D721Med (cell line): ENCODE results near the gene PSMC1.

Experiments
- DNase-seq: peaks from one replicate; pipeline ENCODE4 v3.0.0; 2011; ENCODE audit warnings: low spot score; ENCODE audit not compliant: insufficient read length
- FAIRE-seq: peaks from 2 replicates; lab custom pipeline; 2011; peaks lifted over from hg19 to GRCh38; lab: Jason Lieb, UNC
- TF ChIP-seq, protein P1 (sequence below): IDR thresholded peaks from 2 replicates; pipeline ENCODE4 v1.5.1; 2012; ENCODE audit warnings: mild to moderate bottlenecking, control low read depth; ENCODE audit not compliant: insufficient read depth; ENCODE audit errors: missing control alignments

PSMC1 gene

DNA sequence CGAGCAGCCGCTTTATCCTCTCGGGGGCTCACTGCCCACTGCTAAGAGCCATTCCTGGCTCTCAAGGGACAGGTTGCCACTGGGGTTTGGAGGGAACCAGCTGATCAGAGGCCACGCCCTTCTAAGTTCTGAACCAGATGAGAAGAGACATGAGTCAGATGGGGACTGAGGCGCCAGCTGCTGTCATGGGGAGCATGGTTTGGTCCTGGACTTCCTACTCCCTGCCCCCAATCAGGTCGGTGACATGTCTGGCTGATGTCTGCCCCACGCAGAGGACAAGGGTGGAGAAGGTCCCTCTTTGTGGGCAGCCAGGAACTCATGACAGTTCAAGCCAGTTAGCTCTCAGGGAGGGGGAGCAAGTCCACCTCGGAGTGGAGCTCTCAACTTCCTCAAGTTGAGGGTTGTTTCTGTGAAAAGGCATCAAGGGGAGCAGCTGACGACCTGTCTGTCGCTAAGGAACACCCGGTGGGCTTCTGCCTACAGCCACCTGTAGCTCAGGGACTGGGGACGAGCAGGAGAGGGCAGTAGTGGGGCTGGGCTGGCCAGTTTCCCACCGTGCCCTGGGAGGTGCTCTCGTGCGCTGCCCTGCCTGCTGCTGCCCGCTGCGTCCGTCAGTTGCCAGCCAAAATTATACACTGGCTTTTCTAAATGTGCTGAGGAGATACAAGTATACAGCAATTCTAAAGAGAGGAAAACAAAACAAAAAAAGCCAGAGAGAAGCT is 20.5 kb downstream of the PSMC1 start:
- DNase-seq (no peak), FAIRE-seq (no peak)
- TF ChIP-seq, protein P1, sequence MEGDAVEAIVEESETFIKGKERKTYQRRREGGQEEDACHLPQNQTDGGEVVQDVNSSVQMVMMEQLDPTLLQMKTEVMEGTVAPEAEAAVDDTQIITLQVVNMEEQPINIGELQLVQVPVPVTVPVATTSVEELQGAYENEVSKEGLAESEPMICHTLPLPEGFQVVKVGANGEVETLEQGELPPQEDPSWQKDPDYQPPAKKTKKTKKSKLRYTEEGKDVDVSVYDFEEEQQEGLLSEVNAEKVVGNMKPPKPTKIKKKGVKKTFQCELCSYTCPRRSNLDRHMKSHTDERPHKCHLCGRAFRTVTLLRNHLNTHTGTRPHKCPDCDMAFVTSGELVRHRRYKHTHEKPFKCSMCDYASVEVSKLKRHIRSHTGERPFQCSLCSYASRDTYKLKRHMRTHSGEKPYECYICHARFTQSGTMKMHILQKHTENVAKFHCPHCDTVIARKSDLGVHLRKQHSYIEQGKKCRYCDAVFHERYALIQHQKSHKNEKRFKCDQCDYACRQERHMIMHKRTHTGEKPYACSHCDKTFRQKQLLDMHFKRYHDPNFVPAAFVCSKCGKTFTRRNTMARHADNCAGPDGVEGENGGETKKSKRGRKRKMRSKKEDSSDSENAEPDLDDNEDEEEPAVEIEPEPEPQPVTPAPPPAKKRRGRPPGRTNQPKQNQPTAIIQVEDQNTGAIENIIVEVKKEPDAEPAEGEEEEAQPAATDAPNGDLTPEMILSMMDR: no peak

DNA sequence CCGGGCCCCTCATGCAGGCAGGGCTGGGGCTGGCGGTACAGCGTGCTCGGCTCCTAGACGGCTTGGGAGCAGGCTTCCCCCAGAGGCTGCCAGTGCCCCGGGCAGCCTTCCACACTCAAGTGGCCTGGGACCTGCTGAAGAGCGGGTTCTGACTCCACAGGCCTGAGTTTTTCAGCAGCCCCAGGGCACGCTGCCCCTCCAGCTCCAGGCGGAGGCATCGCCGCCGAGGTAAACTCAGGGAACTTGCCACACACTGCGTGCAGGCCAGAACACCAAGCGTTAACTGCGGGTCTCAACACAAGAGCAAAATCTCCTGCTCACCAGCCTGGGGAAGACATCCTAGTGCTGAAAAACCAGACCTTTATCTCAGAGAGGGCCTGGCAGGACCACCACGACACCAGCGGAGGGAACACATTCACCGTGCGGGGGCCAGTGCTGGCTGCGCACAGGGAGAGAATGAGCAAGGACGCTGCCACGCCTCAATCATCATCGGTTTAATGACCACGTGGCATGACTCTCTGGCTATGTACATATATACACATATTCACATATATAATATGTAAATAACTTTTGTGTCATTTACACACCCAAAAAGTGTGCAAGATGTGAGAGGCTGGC is 21.3 kb downstream of the PSMC1 start:
- TF ChIP-seq, protein P1: no peak
- FAIRE-seq: no peak
- no peak for DNase-seq

DNA sequence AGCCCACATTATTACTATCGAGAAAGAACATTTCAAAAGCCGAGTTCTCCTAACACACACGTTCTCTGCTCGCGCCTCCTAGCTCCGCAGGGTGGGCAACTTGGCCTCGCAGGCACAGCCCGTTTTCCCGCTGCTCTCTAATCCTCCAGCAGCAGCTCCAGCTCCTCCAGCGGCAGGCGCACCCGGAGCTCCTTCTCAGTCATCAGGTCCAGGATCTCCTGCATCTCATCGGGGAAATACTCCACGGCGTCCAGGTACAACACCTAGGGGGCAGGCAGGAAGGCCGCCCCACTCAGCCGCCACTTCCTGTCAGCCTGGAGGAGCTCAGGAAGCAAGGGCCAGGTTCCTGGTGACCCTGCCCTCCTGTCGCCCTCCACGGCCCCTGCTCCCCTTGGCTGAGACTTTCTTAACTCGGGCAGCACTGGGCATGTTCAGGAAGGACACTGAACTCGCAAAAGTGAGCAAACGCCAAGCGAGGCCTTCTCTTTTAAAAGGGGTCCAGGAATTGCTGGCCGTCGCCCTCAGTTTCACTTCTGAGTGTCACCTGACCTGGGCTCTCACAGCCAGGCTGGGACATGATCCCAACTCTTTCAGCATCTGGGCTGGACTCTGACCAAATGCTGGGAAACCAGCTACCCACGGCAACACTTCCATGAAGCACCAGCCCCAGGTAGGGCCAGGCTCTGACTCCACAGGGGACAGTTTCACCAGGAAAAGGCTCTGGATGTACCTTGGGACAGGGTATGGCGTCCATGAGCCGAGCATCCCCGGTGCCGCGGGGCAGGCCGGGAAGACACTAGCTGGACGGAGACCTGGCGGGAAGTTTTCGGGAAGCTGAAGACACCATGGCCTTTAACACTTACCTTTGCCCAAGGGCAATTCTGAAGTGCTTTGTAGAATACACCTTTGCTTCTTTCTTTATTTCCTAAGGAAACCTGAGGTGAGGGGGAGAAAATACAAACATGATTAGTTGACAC is 22.1 kb downstream of the PSMC1 start:
- FAIRE-seq (no peak), DNase-seq (no peak)
- TF ChIP-seq, protein P1: no peak

DNA sequence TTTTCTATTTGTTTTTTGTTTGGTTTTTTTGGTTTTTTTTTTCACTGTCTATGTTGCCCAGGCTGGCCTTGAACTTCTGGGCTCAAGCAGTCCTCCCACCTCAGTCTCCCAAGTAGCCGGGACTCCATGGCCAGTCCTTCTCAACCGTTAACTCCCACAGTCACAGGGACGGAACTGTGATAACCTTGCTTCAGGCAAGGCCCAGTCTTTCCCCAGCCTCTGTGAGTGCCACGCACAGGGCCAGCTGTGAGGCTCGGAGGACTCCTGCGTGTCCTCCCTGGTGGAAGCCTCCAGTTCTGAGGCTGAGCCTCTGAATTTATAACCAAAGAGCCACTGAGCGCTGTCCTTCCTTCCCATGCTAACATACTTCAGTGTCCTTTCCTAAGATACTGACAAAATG is 23.7 kb downstream of the PSMC1 start:
- TF ChIP-seq, protein P1: no peak
- DNase-seq (no peak), FAIRE-seq (no peak)

DNA sequence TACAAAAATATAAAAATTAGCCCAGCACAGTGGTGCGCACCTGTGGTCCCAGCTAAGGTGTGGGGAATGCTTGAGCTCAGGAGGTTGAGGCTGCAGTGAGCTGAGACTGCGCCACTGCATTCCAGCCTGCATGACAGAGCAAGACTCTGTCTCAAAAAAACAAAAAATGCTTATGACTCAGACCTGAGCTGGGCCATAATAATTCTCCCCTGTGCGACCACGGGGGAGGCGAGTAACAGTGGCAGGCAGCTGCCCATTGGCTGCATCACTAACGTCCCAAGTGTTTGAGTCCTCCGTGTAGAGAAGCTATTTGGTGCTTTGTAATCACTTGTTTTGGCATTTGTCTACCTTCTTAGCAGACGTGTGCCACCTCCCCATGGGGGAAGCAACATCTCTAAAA is 24.9 kb downstream of the PSMC1 start:
- no peak for DNase-seq
- TF ChIP-seq, protein P1: no peak
- FAIRE-seq: no peak

DNA sequence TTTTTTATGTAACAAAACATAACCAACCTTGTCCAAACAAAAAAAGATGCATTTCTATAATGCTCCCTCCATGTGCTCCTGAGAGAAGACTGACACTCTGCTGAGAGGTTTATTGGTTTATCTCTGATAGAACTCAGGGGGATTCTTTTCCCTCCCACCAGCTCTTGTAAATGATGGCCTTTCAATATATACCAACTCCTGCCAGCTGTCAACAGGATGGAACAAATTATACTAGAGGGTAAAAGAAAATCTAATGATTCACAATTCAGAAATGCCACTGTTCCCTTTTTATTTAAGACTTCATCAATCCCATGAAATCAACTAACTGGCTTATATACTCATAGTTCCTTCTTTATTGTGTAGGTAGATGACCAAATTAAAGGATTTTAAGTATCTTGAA is 25.4 kb downstream of the PSMC1 start:
- TF ChIP-seq, protein P1: no peak
- no peak for DNase-seq
- FAIRE-seq: no peak
